RKO (cell line): ENCODE data around the gene SLC19A2.
"Not testable (repeated sequence)": the region's sequence is repeated elsewhere in the genome, so short reads cannot be mapped to it uniquely, and the experiment has no call there.

ENCODE experiments used
- DNase-seq: peaks from one replicate; pipeline ENCODE4 v3.0.0-alpha.2; 2016; ENCODE audit warnings: low spot score

SLC19A2 gene

GRCh38 chr1:169485431-169486280 lies at the start of gene SLC19A2:
Gene SLC19A2 (minus strand): TSS chr1:169485944. CDS start chr1:169485766, 178 bp downstream.
- peak; percentile 99 for DNase-seq

GRCh38 chr1:169534653-169535052 lies 48.9 kb upstream of the SLC19A2 start:
- no peak for DNase-seq

GRCh38 chr1:169533528-169534190 lies 47.9 kb upstream of the SLC19A2 start:
- DNase-seq, result not testable (repeated sequence)

GRCh38 chr1:169530448-169530847 lies 44.7 kb upstream of the SLC19A2 start:
- no peak for DNase-seq

GRCh38 chr1:169529068-169529642 lies 43.4 kb upstream of the SLC19A2 start:
- no peak for DNase-seq

GRCh38 chr1:169528215-169529067 lies 42.7 kb upstream of the SLC19A2 start:
- DNase-seq, result no peak

GRCh38 chr1:169527451-169528214 lies 41.9 kb upstream of the SLC19A2 start:
- DNase-seq, result no peak

GRCh38 chr1:169527001-169527400 lies 41.3 kb upstream of the SLC19A2 start:
- no peak for DNase-seq

- no peak for DNase-seq
Observed at GRCh38 chr1:169526120-169526832, 40.5 kb upstream of the SLC19A2 start.

GRCh38 chr1:169525391-169525790 lies 39.6 kb upstream of the SLC19A2 start:
- no peak for DNase-seq

- DNase-seq, result no peak
Observed at GRCh38 chr1:169523904-169524303, 38.2 kb upstream of the SLC19A2 start.

- DNase-seq, result no peak
Observed at GRCh38 chr1:169521226-169521625, 35.5 kb upstream of the SLC19A2 start.

- DNase-seq, result no peak
Observed at GRCh38 chr1:169517558-169518186, 31.9 kb upstream of the SLC19A2 start.

GRCh38 chr1:169515641-169516040 lies 29.9 kb upstream of the SLC19A2 start:
- no peak for DNase-seq

GRCh38 chr1:169514566-169515270 lies 29.0 kb upstream of the SLC19A2 start:
- DNase-seq, result no peak

GRCh38 chr1:169513208-169513607 lies 27.5 kb upstream of the SLC19A2 start:
- DNase-seq, result no peak

- DNase-seq, result peak; percentile 64
Observed at GRCh38 chr1:169511316-169512005, 25.7 kb upstream of the SLC19A2 start.

GRCh38 chr1:169510060-169510459 lies 24.3 kb upstream of the SLC19A2 start:
- DNase-seq, result no peak

- DNase-seq, result no peak
Observed at GRCh38 chr1:169509354-169509753, 23.6 kb upstream of the SLC19A2 start.
